ENCODE data around the gene GABRR2.

Gene GABRR2

DNA sequence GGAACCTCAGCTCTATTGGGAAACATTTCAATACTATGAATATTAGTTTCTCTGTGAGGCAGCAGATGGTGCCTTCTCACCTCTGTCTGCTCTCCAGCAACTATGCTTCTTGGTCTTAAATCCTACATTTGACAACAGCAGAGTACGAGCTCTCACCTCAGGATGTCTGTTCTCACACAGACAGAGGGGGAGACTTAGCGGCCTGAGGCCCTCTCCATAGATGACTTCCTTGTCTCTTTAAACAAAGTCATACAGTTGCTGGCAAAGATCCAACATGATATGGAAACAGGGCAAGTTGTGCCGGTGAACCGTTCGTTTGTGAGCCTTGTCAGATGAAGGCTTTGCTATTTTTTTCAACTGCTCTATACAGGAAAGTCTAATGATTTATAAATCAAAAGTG is 54.3 kb downstream of the GABRR2 start:
- TF ChIP-seq, protein P1, sequence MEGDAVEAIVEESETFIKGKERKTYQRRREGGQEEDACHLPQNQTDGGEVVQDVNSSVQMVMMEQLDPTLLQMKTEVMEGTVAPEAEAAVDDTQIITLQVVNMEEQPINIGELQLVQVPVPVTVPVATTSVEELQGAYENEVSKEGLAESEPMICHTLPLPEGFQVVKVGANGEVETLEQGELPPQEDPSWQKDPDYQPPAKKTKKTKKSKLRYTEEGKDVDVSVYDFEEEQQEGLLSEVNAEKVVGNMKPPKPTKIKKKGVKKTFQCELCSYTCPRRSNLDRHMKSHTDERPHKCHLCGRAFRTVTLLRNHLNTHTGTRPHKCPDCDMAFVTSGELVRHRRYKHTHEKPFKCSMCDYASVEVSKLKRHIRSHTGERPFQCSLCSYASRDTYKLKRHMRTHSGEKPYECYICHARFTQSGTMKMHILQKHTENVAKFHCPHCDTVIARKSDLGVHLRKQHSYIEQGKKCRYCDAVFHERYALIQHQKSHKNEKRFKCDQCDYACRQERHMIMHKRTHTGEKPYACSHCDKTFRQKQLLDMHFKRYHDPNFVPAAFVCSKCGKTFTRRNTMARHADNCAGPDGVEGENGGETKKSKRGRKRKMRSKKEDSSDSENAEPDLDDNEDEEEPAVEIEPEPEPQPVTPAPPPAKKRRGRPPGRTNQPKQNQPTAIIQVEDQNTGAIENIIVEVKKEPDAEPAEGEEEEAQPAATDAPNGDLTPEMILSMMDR (IDR thresholded peaks at IDR 0.05) = no peak

DNA sequence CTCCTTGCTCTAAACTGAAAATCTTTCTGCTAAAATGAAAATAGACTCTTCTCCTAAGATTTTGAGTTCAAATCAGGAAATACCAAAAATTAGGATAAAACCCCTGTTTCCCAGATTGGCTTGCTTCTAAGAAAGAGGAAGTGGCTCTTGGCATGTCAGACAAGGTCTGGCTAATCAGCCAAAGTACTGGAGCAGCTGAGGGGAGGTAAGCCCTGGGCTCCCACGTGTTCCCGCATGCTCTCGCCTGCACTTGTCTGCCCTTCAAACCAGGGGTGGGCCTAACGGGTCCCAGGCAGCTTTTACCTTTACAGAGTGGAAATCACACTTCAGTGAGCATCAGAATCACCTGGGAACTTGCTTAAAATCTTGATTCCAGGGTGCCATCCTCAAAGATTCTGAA is 54.8 kb downstream of the GABRR2 start:
- TF ChIP-seq, protein P1 (IDR thresholded peaks at IDR 0.05) = no peak

DNA sequence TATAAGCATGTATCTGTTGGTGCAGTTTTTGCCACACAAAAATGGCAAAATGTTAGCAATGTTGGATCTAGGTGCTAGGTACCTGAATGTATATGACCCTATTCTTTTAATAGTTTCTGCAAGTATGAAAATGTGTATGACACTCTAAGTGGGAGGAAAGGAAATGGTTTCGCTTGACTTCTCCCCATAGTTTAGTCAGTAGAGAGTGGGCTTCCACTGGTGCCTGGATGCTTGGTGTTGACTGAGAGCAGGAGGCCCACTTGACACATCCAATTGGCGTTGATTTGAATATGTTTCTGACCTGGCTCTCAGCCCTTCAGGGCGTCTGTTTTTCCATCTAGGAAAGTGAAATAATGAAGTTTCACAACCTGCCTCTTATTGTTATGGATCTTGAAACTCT is 56.2 kb downstream of the GABRR2 start:
- TF ChIP-seq, protein P1 (IDR thresholded peaks at IDR 0.05) = no peak

DNA sequence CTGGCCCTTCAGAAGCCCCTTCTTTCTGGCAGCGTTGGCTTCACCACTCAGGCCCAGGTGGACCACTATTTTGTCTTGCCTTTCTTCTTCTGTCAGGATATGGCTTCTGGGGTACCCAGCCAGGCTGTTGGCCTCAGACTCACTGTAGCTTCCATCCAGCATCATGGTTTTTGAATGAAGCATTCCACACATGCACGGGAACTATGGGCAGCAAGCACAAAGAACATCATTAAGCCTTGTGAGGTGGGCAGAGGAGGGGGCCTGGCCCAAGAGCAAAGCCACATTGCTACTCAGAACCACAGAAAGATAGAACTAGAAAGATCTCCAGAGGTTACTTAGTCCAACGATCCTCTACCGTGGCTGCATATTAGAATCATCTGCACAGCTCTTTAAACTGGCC is 57.3 kb downstream of the GABRR2 start:
- TF ChIP-seq, protein P1 (IDR thresholded peaks at IDR 0.05) = no peak

DNA sequence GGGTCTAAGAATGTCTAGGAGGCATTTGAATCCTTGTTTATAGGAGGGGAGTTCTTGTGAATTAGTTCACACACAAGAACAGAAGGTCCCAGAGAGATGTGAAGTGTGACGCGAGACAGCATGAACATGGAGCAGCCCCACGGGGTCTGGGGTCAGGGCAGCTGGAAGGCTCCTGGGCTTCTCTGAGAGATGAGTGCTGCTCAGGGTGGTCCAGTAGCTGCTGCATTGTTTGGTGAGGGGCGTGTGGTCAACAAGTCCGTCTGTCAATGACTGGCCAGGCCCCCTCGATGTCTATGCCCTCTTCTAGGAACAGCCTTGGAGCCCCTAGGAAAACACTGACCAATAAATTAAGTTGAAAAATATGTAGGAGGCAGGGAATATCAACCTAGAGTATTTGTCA is 57.8 kb downstream of the GABRR2 start:
- TF ChIP-seq, protein P1 (IDR thresholded peaks at IDR 0.05) = no peak

DNA sequence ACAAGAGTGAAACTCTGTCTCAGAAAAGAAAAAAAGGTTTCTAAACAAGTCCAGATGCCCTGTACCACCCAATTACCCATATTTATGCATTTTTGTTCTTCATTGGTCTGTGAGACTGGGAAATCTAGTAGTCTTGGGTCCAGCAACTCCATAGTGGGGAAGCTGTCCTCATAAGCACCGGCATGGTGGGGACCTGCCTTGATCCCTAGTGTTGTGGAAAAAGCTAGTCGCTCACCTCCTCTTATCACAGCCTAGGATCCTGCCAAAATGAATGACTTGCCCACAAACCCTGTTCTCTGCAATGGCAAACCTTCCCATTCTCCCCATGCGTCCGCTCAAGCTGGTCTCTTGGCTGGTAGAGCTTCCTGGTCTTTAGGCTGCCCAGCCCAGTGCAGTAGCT is 59.7 kb downstream of the GABRR2 start:
- TF ChIP-seq, protein P1 (IDR thresholded peaks at IDR 0.05) = no peak

DNA sequence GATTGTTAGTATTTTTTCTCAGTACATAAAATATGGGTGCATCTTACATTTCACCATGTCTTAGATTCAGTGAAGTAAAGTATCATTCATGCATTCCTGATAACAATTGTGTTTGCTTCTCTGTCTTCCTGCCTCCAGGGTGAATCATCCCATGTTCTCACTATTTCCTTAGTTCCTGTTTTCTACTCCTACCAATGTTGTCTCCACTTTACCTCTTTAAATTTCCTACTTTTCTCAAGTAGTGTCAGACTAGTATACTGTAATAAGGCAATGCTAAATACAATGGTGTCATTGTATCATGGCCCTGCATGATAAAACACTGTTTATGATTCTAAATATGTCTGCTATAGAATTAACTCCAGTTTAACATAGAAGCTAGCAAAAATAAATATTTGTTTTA is 60.5 kb downstream of the GABRR2 start:
- TF ChIP-seq, protein P1 (IDR thresholded peaks at IDR 0.05) = no peak

DNA sequence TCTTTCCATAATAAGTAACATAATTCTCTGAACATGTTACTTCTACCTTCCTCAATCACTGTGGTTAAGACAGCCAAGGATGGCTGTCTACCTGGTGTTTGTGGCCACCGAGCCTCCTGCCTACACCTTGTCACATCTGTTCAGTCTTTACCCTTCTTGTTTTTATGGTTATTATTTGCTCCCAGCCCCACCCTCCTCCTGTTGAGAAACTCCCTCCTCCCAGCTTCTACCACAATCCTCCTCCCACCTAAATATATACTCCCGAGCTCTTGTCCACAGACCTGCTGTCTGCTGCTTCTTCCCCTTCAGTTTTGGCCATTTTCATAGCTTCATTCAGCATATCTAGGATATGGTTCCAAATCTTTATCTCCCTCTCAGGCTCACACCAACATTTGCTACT is 62.2 kb downstream of the GABRR2 start:
- TF ChIP-seq, protein P1 (IDR thresholded peaks at IDR 0.05) = no peak

All from LNCAP (cell line).